IMR-90 (cell line): ENCODE results near the gene TRPM1. TPM values are rescaled to one million over a fixed set of nuclear protein-coding genes. Genes with fewer than 3 reads are reported as not detected.

Source experiments
- ATAC-seq: fragments of 200-7000 bp; cut with Tn5 transposase; 2 replicates; pipeline ENCODE4 v1.9.1; 2020; ENCODE audit warnings: low read depth, mild to moderate bottlenecking, moderate library complexity
- BruUV-seq: library from RNA; stranded (reverse); fragments of 400-500 nt; replicated peaks from 2 replicates; lab custom pipeline; 2021; lab: Mats Ljungman, UMichigan
- CTCF ChIA-PET: fragments of 300-600 bp; formaldehyde crosslinking; extraction: SDS; loops from one replicate; lab custom pipeline; 2021; ENCODE audit warnings: antibody characterized with exemption; lab: Yijun Ruan, JAX
- POLR2A ChIA-PET: fragments of 300-600 bp; sonication (Branson Sonifier 250); formaldehyde crosslinking; loops from one replicate; lab custom pipeline; 2022; ENCODE audit warnings: antibody characterized with exemption; ENCODE audit not compliant: unreplicated experiment; lab: Charles Lee
- DNase-seq: peaks from one replicate; pipeline ENCODE4 v3.0.0; 2013
- H2AFZ ChIP-seq: replicated peaks from 2 replicates; pipeline ENCODE3; 2013; ENCODE audit warnings: low read length, mild to moderate bottlenecking; ENCODE audit not compliant: poor library complexity
- H2AK5ac ChIP-seq: 2 replicates; pipeline ENCODE4 v1.6.1; 2013; ENCODE audit warnings: low read depth, low read length, inconsistent platforms
- H2AK9ac ChIP-seq: replicated peaks from 2 replicates; pipeline ENCODE3; 2013; ENCODE audit warnings: mild to moderate bottlenecking, low read depth, low read length, moderate library complexity; ENCODE audit not compliant: poor library complexity
- H2BK120ac ChIP-seq: 2 replicates; pipeline ENCODE4 v1.6.1; 2013; ENCODE audit warnings: low read depth, low read length, inconsistent platforms
- H2BK15ac ChIP-seq: 3 replicates; pipeline ENCODE4 v1.6.1; 2013; ENCODE audit warnings: low read depth, low read length, inconsistent platforms
- H2BK20ac ChIP-seq: 2 replicates; pipeline ENCODE4 v1.6.1; 2013; ENCODE audit warnings: low read depth, mild to moderate bottlenecking, inconsistent platforms, low read length, moderate library complexity
- H2BK5ac ChIP-seq: 2 replicates; pipeline ENCODE4 v1.6.1; 2013; ENCODE audit warnings: mild to moderate bottlenecking, low read depth, low read length, inconsistent platforms; ENCODE audit not compliant: poor library complexity, severe bottlenecking
- H3K14ac ChIP-seq: replicated peaks from 2 replicates; pipeline ENCODE4 v1.6.1; 2013; ENCODE audit warnings: low read depth, low read length, inconsistent platforms
- H3K18ac ChIP-seq: 2 replicates; pipeline ENCODE4 v1.6.1; 2013; ENCODE audit warnings: low read depth, low read length, control low read depth
- H3K23ac ChIP-seq: 2 replicates; pipeline ENCODE4 v1.6.1; 2013; ENCODE audit warnings: low read depth, low read length, inconsistent platforms
- H3K27ac ChIP-seq: 2 replicates; pipeline ENCODE4 v1.5.1; 2013; ENCODE audit warnings: mild to moderate bottlenecking, control low read depth, low read length; ENCODE audit not compliant: insufficient read depth
- H3K27me3 ChIP-seq: 2 replicates; pipeline ENCODE4 v1.6.1; 2013; ENCODE audit warnings: low read length; ENCODE audit not compliant: control insufficient read depth, insufficient read depth
- H3K36me3 ChIP-seq: 2 replicates; pipeline ENCODE4 v1.6.1; 2013; ENCODE audit warnings: low read length, mixed read lengths; ENCODE audit not compliant: control insufficient read depth, insufficient read depth
- H3K4ac ChIP-seq: 2 replicates; pipeline ENCODE4 v1.6.1; 2013; ENCODE audit warnings: low read depth, low read length, inconsistent platforms
- H3K4me1 ChIP-seq: 2 replicates; pipeline ENCODE4 v1.6.1; 2013; ENCODE audit warnings: low read length, mixed read lengths; ENCODE audit not compliant: control insufficient read depth, insufficient read depth
- H3K4me2 ChIP-seq: 2 replicates; pipeline ENCODE4 v1.6.1; 2013; ENCODE audit warnings: low read depth, mild to moderate bottlenecking, control low read depth, low read length, moderate library complexity
- H3K4me3 ChIP-seq: 2 replicates; pipeline ENCODE4 v1.5.1; 2013; ENCODE audit warnings: low read depth, mild to moderate bottlenecking, control low read depth, low read length, moderate library complexity; ENCODE audit not compliant: insufficient read depth
- H3K56ac ChIP-seq: 2 replicates; pipeline ENCODE4 v1.6.1; 2013; ENCODE audit warnings: low read length, inconsistent platforms; ENCODE audit not compliant: insufficient read depth; ENCODE audit errors: extremely low read depth
- H3K79me1 ChIP-seq, 2 experiments: 2 replicates each; pipeline ENCODE4 v1.6.1; 2013; ENCODE audit warnings: low read length in 2 of 2, inconsistent platforms in 1 of 2, low read depth in 1 of 2
- H3K9ac ChIP-seq: 2 replicates; pipeline ENCODE4 v1.6.1; 2013; ENCODE audit warnings: low read depth, low read length, control low read depth
- H3K9me1 ChIP-seq: 2 replicates; pipeline ENCODE4 v1.6.1; 2013; ENCODE audit warnings: low read length, inconsistent platforms; ENCODE audit not compliant: insufficient read depth
- H3K9me3 ChIP-seq: 2 replicates; pipeline ENCODE4 v1.6.1; 2013; ENCODE audit warnings: low read length; ENCODE audit not compliant: control insufficient read depth, insufficient read depth
- H4K20me1 ChIP-seq: 2 replicates; pipeline ENCODE4 v1.6.1; 2013; ENCODE audit warnings: low read length, inconsistent platforms; ENCODE audit not compliant: insufficient read depth
- H4K5ac ChIP-seq: 2 replicates; pipeline ENCODE4 v1.6.1; 2013; ENCODE audit warnings: mild to moderate bottlenecking, low read depth, low read length, control low read depth
- H4K8ac ChIP-seq, 2 experiments: 2 replicates each; pipeline ENCODE4 v1.6.1; 2013; ENCODE audit warnings: low read depth in 2 of 2, low read length in 2 of 2, control low read depth in 1 of 2, inconsistent platforms in 1 of 2
- H4K91ac ChIP-seq: 2 replicates; pipeline ENCODE4 v1.6.1; 2013; ENCODE audit warnings: low read depth, low read length, inconsistent platforms; ENCODE audit not compliant: insufficient read depth
- BHLHE40 ChIP-seq: fragments of 150-350 bp; IDR thresholded peaks from 2 replicates; pipeline ENCODE4 v1.6.1; 2016; ENCODE audit warnings: mild to moderate bottlenecking, low read depth, low read length
- CEBPB ChIP-seq: IDR thresholded peaks from 2 replicates; pipeline ENCODE4 v1.6.1; 2012; ENCODE audit warnings: low read depth, low read length, improper control_type of control experiment
- CHD1 ChIP-seq: IDR thresholded peaks from 2 replicates; pipeline ENCODE4 v1.6.1; 2012; ENCODE audit warnings: low read depth, low read length, improper control_type of control experiment
- FOS ChIP-seq: fragments of 150-350 bp; IDR thresholded peaks from 2 replicates; pipeline ENCODE4 v1.6.1; 2016; ENCODE audit warnings: low read depth, low read length
- MAFK ChIP-seq: IDR thresholded peaks from 2 replicates; pipeline ENCODE4 v1.6.1; 2012; ENCODE audit warnings: low read depth, low read length, improper control_type of control experiment
- MAZ ChIP-seq: IDR thresholded peaks from 2 replicates; pipeline ENCODE4 v1.6.1; 2012; ENCODE audit warnings: low read depth, mild to moderate bottlenecking, low read length, improper control_type of control experiment, moderate library complexity, borderline replicate concordance
- MXI1 ChIP-seq: IDR thresholded peaks from 2 replicates; pipeline ENCODE4 v1.6.1; 2012; ENCODE audit warnings: low read depth, mild to moderate bottlenecking, low read length, moderate library complexity, borderline replicate concordance
- NFE2L2 ChIP-seq: fragments of 150-350 bp; IDR thresholded peaks from 2 replicates; pipeline ENCODE4 v1.6.1; 2016; ENCODE audit warnings: low read depth, mild to moderate bottlenecking, low read length
- POLR2A ChIP-seq: IDR thresholded peaks from 2 replicates; pipeline ENCODE4 v1.6.1; 2012; ENCODE audit warnings: mild to moderate bottlenecking, low read depth, low read length
- RAD21 ChIP-seq: IDR thresholded peaks from 2 replicates; pipeline ENCODE4 v1.6.1; 2012; ENCODE audit warnings: low read length, improper control_type of control experiment
- RCOR1 ChIP-seq: IDR thresholded peaks from 2 replicates; pipeline ENCODE4 v1.6.1; 2012; ENCODE audit warnings: mild to moderate bottlenecking, low read length, improper control_type of control experiment; ENCODE audit not compliant: insufficient replicate concordance
- RFX5 ChIP-seq: IDR thresholded peaks from 2 replicates; pipeline ENCODE4 v1.8.0; 2012; ENCODE audit warnings: low read depth, mild to moderate bottlenecking, low read length, moderate library complexity
- SMC3 ChIP-seq: fragments of 150-350 bp; IDR thresholded peaks from 2 replicates; pipeline ENCODE4 v1.6.1; 2016; ENCODE audit warnings: low read depth, mild to moderate bottlenecking, antibody characterized with exemption, low read length, moderate library complexity
- USF2 ChIP-seq: fragments of 150-350 bp; IDR thresholded peaks from 2 replicates; pipeline ENCODE4 v1.6.1; 2017; ENCODE audit warnings: mild to moderate bottlenecking, antibody characterized with exemption, low read length, low read depth
- WGBS, 2 experiments: methylation state at CpG; one replicate each; pipeline versions ENCODE4 v1.1.5 to v1.1.7; 2013; ENCODE audit warnings: missing lambda C conversion rate in 2 of 2; ENCODE audit not compliant: insufficient read length in 1 of 2; ENCODE audit errors: extremely low coverage in 2 of 2; 5-methylcytosine and 5-hydroxymethylcytosine counted together
- dilution Hi-C: fragments of 300-500 bp; cut with HindIII; formaldehyde crosslinking; loops from one replicate; pipeline ENCODE4 v1.14.3; 2018; ENCODE audit warnings: low sequenced_read_pairs; ENCODE audit not compliant: unreplicated experiment
- in situ Hi-C: fragments of 300-500 bp; cut with MboI; formaldehyde crosslinking; loops from 3 replicates; pipeline ENCODE4 v1.14.3; 2019; ENCODE audit warnings: low sequenced_read_pairs, inconsistent platforms, mixed read lengths
- intact Hi-C: fragments of 100-400 bp; cut with micrococcal nuclease; formaldehyde crosslinking; loops from 2 replicates; pipeline ENCODE4 v1.10.0; 2022
- polyA plus RNA-seq, 3 experiments: library from polyadenylated mRNA; depleted of rRNA; stranded (reverse); fragments of >200 nt; gene quantifications; 2 replicates each; pipeline ENCODE4 v1.2.3, GENCODE V29; 2012; ENCODE audit warnings: low replicate concordance in 1 of 3
- total RNA-seq: library from RNA; depleted of rRNA; stranded (reverse); fragments of >200 nt; gene quantifications from 2 replicates; pipeline ENCODE4 v1.2.3, GENCODE V29; 2012
- TF ChIP-seq, protein P1 (sequence below): conservative IDR thresholded peaks from 2 replicates; pipeline ENCODE4 v1.5.1; 2012; ENCODE audit warnings: mild to moderate bottlenecking, low read depth, low read length, improper control_type of control experiment
- TF ChIP-seq, protein P2 (sequence below): fragments of 150-350 bp; IDR thresholded peaks from 2 replicates; pipeline ENCODE4 v1.6.1; 2016; ENCODE audit warnings: low read depth, mild to moderate bottlenecking, low read length, moderate library complexity, borderline replicate concordance

The TRPM1 gene
- total and polyA plus RNA-seq, 2 of the 4 experiments (the other 2 are of a cell fraction): not detected

- in situ Hi-C loops: no loop called here
- dilution Hi-C loops: no loop called here
- H2AK9ac ChIP-seq: no peak overlapping the region
- H2BK20ac ChIP-seq: no peak overlapping the region
- no peak overlapping the region for H3K23ac ChIP-seq
- H2BK120ac ChIP-seq: no peak overlapping the region
- TF ChIP-seq, protein P1, sequence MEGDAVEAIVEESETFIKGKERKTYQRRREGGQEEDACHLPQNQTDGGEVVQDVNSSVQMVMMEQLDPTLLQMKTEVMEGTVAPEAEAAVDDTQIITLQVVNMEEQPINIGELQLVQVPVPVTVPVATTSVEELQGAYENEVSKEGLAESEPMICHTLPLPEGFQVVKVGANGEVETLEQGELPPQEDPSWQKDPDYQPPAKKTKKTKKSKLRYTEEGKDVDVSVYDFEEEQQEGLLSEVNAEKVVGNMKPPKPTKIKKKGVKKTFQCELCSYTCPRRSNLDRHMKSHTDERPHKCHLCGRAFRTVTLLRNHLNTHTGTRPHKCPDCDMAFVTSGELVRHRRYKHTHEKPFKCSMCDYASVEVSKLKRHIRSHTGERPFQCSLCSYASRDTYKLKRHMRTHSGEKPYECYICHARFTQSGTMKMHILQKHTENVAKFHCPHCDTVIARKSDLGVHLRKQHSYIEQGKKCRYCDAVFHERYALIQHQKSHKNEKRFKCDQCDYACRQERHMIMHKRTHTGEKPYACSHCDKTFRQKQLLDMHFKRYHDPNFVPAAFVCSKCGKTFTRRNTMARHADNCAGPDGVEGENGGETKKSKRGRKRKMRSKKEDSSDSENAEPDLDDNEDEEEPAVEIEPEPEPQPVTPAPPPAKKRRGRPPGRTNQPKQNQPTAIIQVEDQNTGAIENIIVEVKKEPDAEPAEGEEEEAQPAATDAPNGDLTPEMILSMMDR: no peak
- no peak for TF ChIP-seq MAFK
- TF ChIP-seq RCOR1: no peak
- no peak for TF ChIP-seq USF2
- no peak for TF ChIP-seq CEBPB
- no peak for TF ChIP-seq MXI1
- TF ChIP-seq RFX5: no peak
- TF ChIP-seq BHLHE40: no peak
- TF ChIP-seq, protein P2, sequence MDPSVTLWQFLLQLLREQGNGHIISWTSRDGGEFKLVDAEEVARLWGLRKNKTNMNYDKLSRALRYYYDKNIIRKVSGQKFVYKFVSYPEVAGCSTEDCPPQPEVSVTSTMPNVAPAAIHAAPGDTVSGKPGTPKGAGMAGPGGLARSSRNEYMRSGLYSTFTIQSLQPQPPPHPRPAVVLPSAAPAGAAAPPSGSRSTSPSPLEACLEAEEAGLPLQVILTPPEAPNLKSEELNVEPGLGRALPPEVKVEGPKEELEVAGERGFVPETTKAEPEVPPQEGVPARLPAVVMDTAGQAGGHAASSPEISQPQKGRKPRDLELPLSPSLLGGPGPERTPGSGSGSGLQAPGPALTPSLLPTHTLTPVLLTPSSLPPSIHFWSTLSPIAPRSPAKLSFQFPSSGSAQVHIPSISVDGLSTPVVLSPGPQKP: no peak
- no peak for TF ChIP-seq FOS
- no peak for TF ChIP-seq CHD1
- TF ChIP-seq RAD21: no peak
- no peak for TF ChIP-seq SMC3
- no peak for TF ChIP-seq NFE2L2
- no peak for TF ChIP-seq POLR2A
- no peak for TF ChIP-seq MAZ
- no peaks in the 10 kb centered on the region for H3K36me3 ChIP-seq
- H3K27ac ChIP-seq: no peak overlapping the region
- H3K56ac ChIP-seq: no peak overlapping the region
- H3K4ac ChIP-seq: no peak overlapping the region
- no peak overlapping the region for H3K18ac ChIP-seq
- no peak overlapping the region for H4K8ac ChIP-seq
- DNase-seq: peak; percentile 38
- H3K4me3 ChIP-seq: no peak overlapping the region
- no peaks in the 10 kb centered on the region for H4K20me1 ChIP-seq
- H3K9me3 ChIP-seq: 0 out of 2 replicates have a peak, but pooled peaks cover 3% of the 10 kb centered on the region
- H3K4me2 ChIP-seq: peak overlapping the region; percentile 14
- no peak overlapping the region for H2AK5ac ChIP-seq
- ChIA-PET POLR2A (interaction anchor here (0.6 kb wide), 2 partner anchors 286 to 301 kb away, joined by 3 to 7 read pairs; no protein-coding TSS in a partner anchor), CTCF (interaction anchor here (1.2 kb wide), 1 partner anchor 18 kb away, joined by 4 read pairs; no protein-coding TSS in a partner anchor)
- no peak overlapping the region for H3K14ac ChIP-seq
- peak; percentile 24; the same call in 1 of the 2 replicates for ATAC-seq
- no peak overlapping the region for H4K5ac ChIP-seq
- H2BK5ac ChIP-seq: no peak overlapping the region
- no peak overlapping the region for H4K91ac ChIP-seq
- WGBS, 2 experiments: no CpG with 5 or more reads among the region's 5 CpGs
- no peaks in the 10 kb centered on the region for H3K9me1 ChIP-seq
- no TSS peak for BruUV-seq
- no peaks in the 10 kb centered on the region for H3K79me1 ChIP-seq
- H3K4me1 ChIP-seq: peaks cover 4% of the 10 kb centered on the region
- H3K27me3 ChIP-seq: peaks cover 2% of the 10 kb centered on the region
- intact Hi-C loops: no loop called here
- H2BK15ac ChIP-seq: no peak overlapping the region
- no peak overlapping the region for H2AFZ ChIP-seq
- H3K9ac ChIP-seq: no peak overlapping the region
Observed at GRCh38 chr15:31111091-31111647, 9.6 kb upstream of the TRPM1 start.
